HFF-Myc (cell line): Measurements from ENCODE around the gene CRCP.
"Not testable (repeated sequence)": the region's sequence is repeated elsewhere in the genome, so short reads cannot be mapped to it uniquely, and the experiment has no call there.

Experiments used
- DNase-seq: peaks from one replicate; pipeline ENCODE4 v3.0.0-alpha.2; 2011; ENCODE audit warnings: low read depth; ENCODE audit errors: extremely low read depth
- H3K4me3 ChIP-seq: replicated peaks from 2 replicates; pipeline ENCODE4 v1.5.1; 2011; ENCODE audit warnings: low read depth, mild to moderate bottlenecking, control low read depth, low read length
- CTCF ChIP-seq: IDR thresholded peaks from 2 replicates; pipeline ENCODE4 v1.5.1; 2012; ENCODE audit warnings: mild to moderate bottlenecking, low read depth, low read length, control low read depth; ENCODE audit errors: missing control alignments

The CRCP gene

GRCh38 chr7:66138994-66139752, 24.5 kb downstream of the CRCP start:
- no peak for DNase-seq
- no peak overlapping the region for H3K4me3 ChIP-seq
- TF ChIP-seq CTCF: no peak

DNA sequence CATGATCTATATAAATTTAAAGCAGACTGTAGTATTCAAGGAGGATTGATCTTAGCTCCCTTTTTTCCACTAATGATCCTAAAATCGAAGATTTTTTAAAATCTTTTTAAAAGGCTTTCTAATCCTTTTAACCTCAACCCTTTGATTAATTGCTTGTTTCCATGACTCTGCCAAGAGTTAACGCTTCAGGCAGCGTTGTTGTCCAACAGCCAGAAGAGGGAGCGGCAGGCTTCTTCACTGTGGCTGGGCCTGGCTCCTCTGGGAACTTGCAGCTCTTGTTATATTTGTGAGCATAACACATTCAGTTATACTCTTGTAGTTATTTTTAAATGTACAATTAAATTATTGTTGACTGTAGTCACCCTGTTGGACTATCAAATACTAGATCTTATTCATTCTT, 26.3 kb downstream of the CRCP start:
- peak; percentile 62 for TF ChIP-seq CTCF
- H3K4me3 ChIP-seq: no peak overlapping the region
- no peak for DNase-seq

DNA sequence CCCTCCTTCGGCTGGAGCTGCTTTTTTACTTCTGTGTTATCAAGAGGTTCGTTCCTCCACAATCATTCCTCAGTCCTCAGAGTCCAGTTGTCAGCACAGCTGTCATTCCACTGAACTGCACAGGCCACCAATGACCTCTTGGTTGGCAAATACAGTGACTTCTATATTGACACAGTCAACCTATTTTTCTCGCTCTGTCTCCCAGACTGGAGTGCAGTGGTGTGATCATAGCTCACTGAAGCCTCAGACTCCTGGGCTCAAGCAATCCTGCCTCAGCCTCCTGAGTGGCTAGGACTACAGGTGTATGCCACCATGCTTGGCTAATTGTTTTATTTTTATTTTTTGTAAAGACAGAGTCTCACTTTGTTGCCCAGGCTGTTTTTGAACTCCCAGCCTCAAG, 27.7 kb downstream of the CRCP start:
- H3K4me3 ChIP-seq: no peak overlapping the region
- no peak for DNase-seq
- TF ChIP-seq CTCF: no peak

DNA sequence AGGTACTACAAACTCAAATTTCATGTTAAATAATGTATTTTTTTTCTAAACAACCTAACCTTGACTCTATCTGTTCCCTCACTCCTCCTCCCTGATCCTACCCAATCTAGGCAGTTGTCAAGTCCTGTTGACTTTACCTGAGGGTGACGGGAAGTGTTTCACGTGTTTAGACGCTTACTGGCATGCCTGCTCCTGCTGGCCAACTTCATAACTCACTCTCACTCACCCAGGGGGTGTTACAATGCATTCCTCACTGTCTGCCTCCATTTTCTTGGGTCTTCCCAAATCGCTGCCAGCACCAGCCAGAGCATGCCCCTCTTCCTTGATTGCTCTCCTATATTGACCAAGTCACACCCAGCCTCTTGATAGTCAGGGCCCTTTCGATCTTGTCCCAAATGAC, 28.3 kb downstream of the CRCP start:
- no peak for TF ChIP-seq CTCF
- no peak overlapping the region for H3K4me3 ChIP-seq
- DNase-seq: no peak

DNA sequence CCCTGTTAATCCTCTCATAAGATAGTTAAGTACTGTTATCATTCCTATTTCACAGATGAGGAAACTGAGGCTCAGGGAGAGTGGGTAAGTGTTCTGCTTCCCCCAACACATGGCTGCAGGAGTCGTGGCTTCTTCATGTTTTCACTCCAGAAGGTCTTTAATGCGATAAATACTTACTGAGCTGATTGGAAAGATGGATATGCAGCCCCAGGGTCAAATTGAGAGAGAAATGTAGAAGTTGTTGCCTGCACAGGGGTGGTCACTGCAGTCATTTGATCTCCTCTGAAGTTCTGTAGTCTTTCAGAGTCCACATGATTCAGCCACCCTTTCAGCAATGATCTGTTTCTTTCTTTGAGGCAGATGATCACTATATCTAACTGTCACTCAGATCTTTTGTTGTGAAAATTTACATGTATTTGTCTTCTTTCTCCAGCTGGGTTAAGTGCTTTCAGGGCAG, 29.3 kb downstream of the CRCP start:
- TF ChIP-seq CTCF: no peak
- DNase-seq: no peak
- no peak overlapping the region for H3K4me3 ChIP-seq

- no peak for TF ChIP-seq CTCF
- no peak for DNase-seq
- no peak overlapping the region for H3K4me3 ChIP-seq
Measured at GRCh38 chr7:66145400-66146104, 30.9 kb downstream of the CRCP start.

GRCh38 chr7:66146701-66147100, 32.1 kb downstream of the CRCP start:
- peak; percentile 52 for DNase-seq
- no peak for TF ChIP-seq CTCF
- H3K4me3 ChIP-seq: no peak overlapping the region

GRCh38 chr7:66147657-66148056, 33.0 kb downstream of the CRCP start:
- not testable (repeated sequence) for DNase-seq, H3K4me3 ChIP-seq
